ENCODE measurements around the gene OR11L1. TPM values are rescaled to one million over a fixed set of nuclear protein-coding genes. Genes with fewer than 3 reads are reported as not detected.

OR11L1 gene
- total RNA-seq, 1 donor from 2014 or later, result not detected

- Histone ChIP-seq H2AFZ (ENCODE audit: low read depth, low read length) (peak overlapping the region; percentile 73), H3K36me3 (ENCODE audit: insufficient read depth, low read length) (no peaks in the 10 kb centered on the region), H3K4me2 (ENCODE audit: low read length) (peak overlapping the region; percentile 80), H3K9me3 (ENCODE audit: insufficient read depth, low read depth, low read length) (no peaks in the 10 kb centered on the region), H3K9ac (ENCODE audit: low read length) (peak overlapping the region; percentile 61), H3K4me1 (ENCODE audit: insufficient read depth, low read length) (no peaks in the 10 kb centered on the region), H3K27ac (ENCODE audit: low read depth, low read length) (no peak overlapping the region), H3K4me3 (ENCODE audit: insufficient read depth, low read depth, low read length) (peak overlapping the region; percentile 49), H3K79me2 (ENCODE audit: insufficient read depth, low read length) (no peaks in the 10 kb centered on the region), H4K20me1 (ENCODE audit: insufficient read depth, low read length) (no peaks in the 10 kb centered on the region), H3K27me3 (ENCODE audit: insufficient read depth, low read length) (no peaks in the 10 kb centered on the region)
- peaks cover 5% of the 10 kb centered on the region for H3K9me3 Mint-ChIP-seq (ENCODE audit: unreplicated experiment)
- no peak for FAIRE-seq
- H3K4me3 Mint-ChIP-seq (ENCODE audit: unreplicated experiment), result peak overlapping the region; percentile 90
- no peak for TF ChIP-seq EZH2 (IDR thresholded peaks at IDR 0.05; ENCODE audit: insufficient read depth, low read length)
- no peak for TF ChIP-seq CTCF (IDR thresholded peaks at IDR 0.05; ENCODE audit: insufficient read depth, low read depth, low read length)
- DNase-seq (ENCODE audit: low read depth), result no peak
- H3K4me1 Mint-ChIP-seq (ENCODE audit: low read depth, unreplicated experiment), result no peaks in the 10 kb centered on the region
- H3K27me3 Mint-ChIP-seq (ENCODE audit: low read depth, unreplicated experiment), result no peaks in the 10 kb centered on the region
- peak overlapping the region; percentile 80 for H3K27ac Mint-ChIP-seq (ENCODE audit: unreplicated experiment)
- H3K36me3 Mint-ChIP-seq (ENCODE audit: low read depth, unreplicated experiment), result no peaks in the 10 kb centered on the region
Observed at GRCh38 chr1:247857985-247858619, 16.4 kb upstream of the OR11L1 start.

- Histone ChIP-seq H3K4me1 (ENCODE audit: insufficient read depth, low read length) (no peaks in the 10 kb centered on the region), H3K4me3 (ENCODE audit: insufficient read depth, low read depth, low read length) (peak within 1 kb of the TSS; percentile 49), H2AFZ (ENCODE audit: low read depth, low read length) (peak within 1 kb of the TSS; percentile 73), H3K9me3 (ENCODE audit: insufficient read depth, low read depth, low read length) (no peaks in the 10 kb centered on the region), H3K79me2 (ENCODE audit: insufficient read depth, low read length) (no peaks in the 10 kb centered on the region), H3K9ac (ENCODE audit: low read length) (peak within 1 kb of the TSS; percentile 61), H3K4me2 (ENCODE audit: low read length) (peak within 1 kb of the TSS; percentile 80), H3K27ac (ENCODE audit: low read depth, low read length) (no peak within 1 kb of the TSS), H3K27me3 (ENCODE audit: insufficient read depth, low read length) (no peaks in the 10 kb centered on the region), H4K20me1 (ENCODE audit: insufficient read depth, low read length) (no peaks in the 10 kb centered on the region), H3K36me3 (ENCODE audit: insufficient read depth, low read length) (no peaks in the 10 kb centered on the region)
- H3K4me3 Mint-ChIP-seq (ENCODE audit: unreplicated experiment), result peak within 1 kb of the TSS; percentile 90
- FAIRE-seq, result no peak
- TF ChIP-seq EZH2 (IDR thresholded peaks at IDR 0.05; ENCODE audit: insufficient read depth, low read length) (no peak), CTCF (IDR thresholded peaks at IDR 0.05; ENCODE audit: insufficient read depth, low read depth, low read length) (no peak)
- DNase-seq (ENCODE audit: low read depth), result no peak
- peaks cover 5% of the 10 kb centered on the region for H3K9me3 Mint-ChIP-seq (ENCODE audit: unreplicated experiment)
- H3K27ac Mint-ChIP-seq (ENCODE audit: unreplicated experiment), result peak within 1 kb of the TSS; percentile 80
- H3K4me1 Mint-ChIP-seq (ENCODE audit: low read depth, unreplicated experiment), result no peaks in the 10 kb centered on the region
- no peaks in the 10 kb centered on the region for H3K36me3 Mint-ChIP-seq (ENCODE audit: low read depth, unreplicated experiment)
- no peaks in the 10 kb centered on the region for H3K27me3 Mint-ChIP-seq (ENCODE audit: low read depth, unreplicated experiment)
Observed at GRCh38 chr1:247857069-247857984, 15.6 kb upstream of the OR11L1 start, which contains the start of gene TRIM58. Gene TRIM58 (plus strand): TSS chr1:247857187. CDS start chr1:247857247, 60 bp downstream.
